ENCODE data around the gene KRT74. TPM values are rescaled to one million over a fixed set of nuclear protein-coding genes. Genes with fewer than 3 reads are reported as not detected.

Gene KRT74
- total RNA-seq, 2 donors from 2014 or later = 2.9 TPM; not detected in 1

DNA sequence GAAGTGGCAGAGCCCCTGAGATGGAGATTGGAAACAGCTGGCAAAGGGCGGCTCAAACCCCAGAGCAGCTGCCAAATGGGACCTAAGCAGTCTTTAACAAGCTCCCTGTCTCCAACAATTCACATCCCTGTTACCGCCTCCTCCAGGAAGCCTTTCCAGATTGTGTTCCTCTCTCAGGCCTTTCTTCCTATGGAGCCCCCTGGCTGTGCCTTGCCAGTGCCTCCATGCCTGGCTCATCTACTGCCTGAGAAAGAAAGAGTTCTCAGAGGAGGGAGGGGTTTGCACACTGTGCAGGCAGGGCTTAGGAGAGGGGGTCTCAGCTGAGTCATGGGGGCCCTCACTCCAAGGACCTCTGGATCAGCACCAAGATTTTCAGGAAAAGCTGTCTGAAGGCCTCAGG is 8.8 kb upstream of the KRT74 start:
- Histone ChIP-seq H3K27me3 (no peaks in the 10 kb centered on the region), H3K9me3 (no peaks in the 10 kb centered on the region), H3K36me3 (no peaks in the 10 kb centered on the region), H3K4me1 (no peaks in the 10 kb centered on the region), H3K4me3 (no peak overlapping the region), H3K27ac (no peak overlapping the region)
- TF ChIP-seq CTCF (IDR thresholded peaks at IDR 0.05) = no peak
- no peak for DNase-seq (ENCODE audit: low spot score)

GRCh38 chr12:52581481-52581880 is 7.8 kb upstream of the KRT74 start:
- Histone ChIP-seq H3K4me3 (no peak overlapping the region), H3K36me3 (no peaks in the 10 kb centered on the region), H3K9me3 (no peaks in the 10 kb centered on the region), H3K27me3 (no peaks in the 10 kb centered on the region), H3K27ac (no peak overlapping the region), H3K4me1 (no peaks in the 10 kb centered on the region)
- TF ChIP-seq CTCF (IDR thresholded peaks at IDR 0.05) = no peak
- DNase-seq (ENCODE audit: low spot score) = no peak

GRCh38 chr12:52581066-52581465 is 7.4 kb upstream of the KRT74 start:
- Histone ChIP-seq H3K27me3 (no peaks in the 10 kb centered on the region), H3K36me3 (no peaks in the 10 kb centered on the region), H3K9me3 (no peaks in the 10 kb centered on the region), H3K27ac (no peak overlapping the region), H3K4me1 (no peaks in the 10 kb centered on the region), H3K4me3 (no peak overlapping the region)
- DNase-seq (ENCODE audit: low spot score) = no peak
- TF ChIP-seq CTCF (IDR thresholded peaks at IDR 0.05) = no peak

GRCh38 chr12:52580496-52580895 is 6.9 kb upstream of the KRT74 start:
- H3K27ac ChIP-seq = no peak overlapping the region
- no peaks in the 10 kb centered on the region for H3K4me1 ChIP-seq
- DNase-seq (ENCODE audit: low spot score) = no peak
- no peaks in the 10 kb centered on the region for H3K36me3 ChIP-seq
- no peak for TF ChIP-seq CTCF (IDR thresholded peaks at IDR 0.05)
- no peaks in the 10 kb centered on the region for H3K9me3 ChIP-seq
- no peaks in the 10 kb centered on the region for H3K27me3 ChIP-seq
- H3K4me3 ChIP-seq = no peak overlapping the region

GRCh38 chr12:52579468-52580465 is 6.1 kb upstream of the KRT74 start:
- no peak for DNase-seq (ENCODE audit: low spot score)
- no peak overlapping the region for H3K4me3 ChIP-seq
- H3K27me3 ChIP-seq = no peaks in the 10 kb centered on the region
- no peak for TF ChIP-seq CTCF (IDR thresholded peaks at IDR 0.05)
- no peaks in the 10 kb centered on the region for H3K9me3 ChIP-seq
- H3K4me1 ChIP-seq = no peaks in the 10 kb centered on the region
- no peak overlapping the region for H3K27ac ChIP-seq
- no peaks in the 10 kb centered on the region for H3K36me3 ChIP-seq

Measured in right atrium auricular region (tissue), 2 donors.